HG02763 (cell line): Measurements from ENCODE around the gene FCRLA.
"Not testable (repeated sequence)": the region's sequence is repeated elsewhere in the genome, so short reads cannot be mapped to it uniquely, and the experiment has no call there.

Experiments
- ATAC-seq: cut with Tn5 transposase; IDR thresholded peaks from one replicate; pipeline ENCODE4 v1.9.1; 2021; ENCODE audit warnings: mild to moderate bottlenecking, moderate library complexity; ENCODE audit not compliant: unreplicated experiment

FCRLA gene

DNA sequence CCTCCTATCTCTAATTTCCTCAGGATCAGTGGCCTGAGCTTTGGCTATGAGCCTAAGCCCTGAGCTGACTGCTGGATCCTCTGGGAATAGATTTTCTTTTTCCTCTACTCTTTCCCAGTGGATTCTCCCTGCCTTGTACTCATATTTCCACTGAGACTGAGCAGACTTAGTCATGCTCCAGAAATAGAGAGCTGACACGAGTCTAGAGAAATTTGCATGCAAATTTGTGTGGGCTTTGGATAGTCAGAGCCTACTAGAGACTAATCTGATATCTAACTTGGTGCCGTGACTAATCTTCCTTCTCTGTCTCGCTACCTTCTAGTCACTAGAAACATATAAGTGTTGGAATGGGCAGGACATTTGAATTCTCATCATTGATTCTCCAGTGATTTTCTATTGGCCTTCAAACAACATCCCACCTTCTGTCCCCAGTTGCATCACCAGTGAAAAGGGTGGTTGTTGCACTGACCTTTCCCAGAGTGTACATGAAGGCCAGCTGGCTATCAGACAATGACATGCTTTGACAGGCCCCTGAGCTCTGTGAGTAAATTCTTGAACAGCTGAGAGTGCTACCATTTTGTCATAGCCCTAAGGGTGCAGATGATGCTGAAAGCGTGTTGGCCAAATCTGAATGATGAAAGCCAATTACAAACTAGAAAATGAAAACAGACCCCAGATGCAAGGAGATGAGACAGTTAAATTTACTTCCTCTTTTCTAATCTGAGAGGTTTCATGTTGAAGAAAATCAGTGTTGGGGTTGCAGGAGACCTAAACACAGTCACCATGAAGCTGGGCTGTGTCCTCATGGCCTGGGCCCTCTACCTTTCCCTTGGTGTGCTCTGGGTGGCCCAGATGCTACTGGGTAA lies at the start of gene FCRLA:
Gene FCRLA, plus strand, starts transcription at position 748 of the 866 bp plus-strand sequence. Its CDS starts 36 bp downstream, at position 784.
- ATAC-seq = peak; percentile 50

DNA sequence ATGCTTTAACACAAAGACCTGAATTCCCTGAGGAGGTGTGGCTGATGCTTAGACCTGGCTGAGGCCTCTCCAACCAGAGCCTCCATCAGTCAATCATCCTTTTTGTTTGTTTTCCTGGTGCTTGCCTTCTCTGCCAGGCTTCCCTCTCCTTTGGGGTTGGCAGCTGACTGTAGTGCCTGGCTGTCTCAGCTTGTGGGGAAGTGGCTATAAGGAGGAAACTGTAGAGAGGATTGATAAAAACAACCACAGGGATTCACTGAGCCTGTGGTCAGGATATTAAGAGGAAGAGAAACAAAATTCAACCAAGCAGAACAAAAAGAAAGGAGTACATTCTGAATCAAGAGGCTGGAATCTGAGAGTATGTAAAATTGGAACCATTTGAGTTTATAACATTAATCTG lies 48.5 kb upstream of the FCRLA start:
- not testable (repeated sequence) for ATAC-seq

DNA sequence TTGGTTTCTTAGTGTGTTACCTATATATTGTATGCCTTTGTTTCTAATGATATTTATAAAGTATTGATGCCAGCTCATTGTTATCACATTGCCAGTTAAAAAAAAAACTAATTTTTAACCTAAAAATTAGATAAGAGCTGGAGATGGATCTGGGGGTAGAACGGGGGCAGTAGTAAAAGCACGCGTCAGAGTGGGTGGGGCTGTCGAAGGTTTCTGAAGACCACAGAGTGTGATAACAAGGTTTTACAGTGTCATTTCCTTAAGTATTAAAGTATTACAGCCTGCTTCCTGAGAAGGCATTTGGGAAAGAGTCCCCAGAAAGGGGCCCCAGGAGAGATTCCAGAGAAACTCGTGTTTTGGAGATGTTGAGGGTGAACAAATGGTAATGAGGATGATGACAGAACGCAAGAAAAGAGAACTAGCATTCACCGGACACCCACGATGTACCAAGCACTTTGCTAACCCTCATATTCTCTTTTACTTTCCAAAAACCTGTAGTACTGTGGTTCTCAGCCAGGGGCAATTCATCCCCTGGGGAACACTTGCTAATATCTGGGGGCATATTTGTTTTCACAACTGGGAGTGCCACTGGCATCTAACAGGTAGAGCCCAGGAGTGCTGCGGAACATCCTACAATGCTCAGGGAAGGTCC lies 45.2 kb upstream of the FCRLA start:
- ATAC-seq = not testable (repeated sequence)

DNA sequence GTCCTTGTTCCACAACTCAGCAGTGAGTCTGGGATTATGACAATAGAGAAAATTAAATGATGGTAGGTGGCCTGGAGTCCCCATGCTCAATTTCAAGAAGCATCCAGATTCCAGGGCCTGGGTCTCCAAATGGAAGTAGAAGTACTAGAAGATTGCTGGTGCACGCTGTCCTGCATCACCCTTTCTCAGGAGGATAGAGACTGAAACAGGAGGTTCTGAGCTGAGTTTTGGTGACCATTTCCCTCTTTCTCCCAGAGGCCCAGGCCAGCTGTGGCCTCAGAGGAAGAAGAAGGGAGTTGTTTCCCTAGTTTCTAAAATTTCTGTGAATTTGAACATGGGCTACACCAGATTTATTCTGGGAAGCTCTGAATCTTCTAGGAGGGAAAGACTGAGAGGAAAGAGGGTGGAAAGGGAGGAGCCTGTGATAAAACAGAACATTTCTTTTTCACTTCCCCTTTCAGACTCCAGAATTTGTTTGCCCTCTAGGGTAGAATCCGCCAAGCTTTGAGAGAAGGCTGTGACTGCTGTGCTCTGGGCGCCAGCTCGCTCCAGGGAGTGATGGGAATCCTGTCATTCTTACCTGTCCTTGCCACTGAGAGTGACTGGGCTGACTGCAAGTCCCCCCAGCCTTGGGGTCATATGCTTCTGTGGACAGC lies 44.2 kb upstream of the FCRLA start, which contains the start of gene FCGR2B:
Gene FCGR2B, plus strand, starts transcription at position 460 of the 656 bp plus-strand sequence. Its CDS starts 99 bp downstream, at position 559.
- peak; percentile 70 for ATAC-seq

DNA sequence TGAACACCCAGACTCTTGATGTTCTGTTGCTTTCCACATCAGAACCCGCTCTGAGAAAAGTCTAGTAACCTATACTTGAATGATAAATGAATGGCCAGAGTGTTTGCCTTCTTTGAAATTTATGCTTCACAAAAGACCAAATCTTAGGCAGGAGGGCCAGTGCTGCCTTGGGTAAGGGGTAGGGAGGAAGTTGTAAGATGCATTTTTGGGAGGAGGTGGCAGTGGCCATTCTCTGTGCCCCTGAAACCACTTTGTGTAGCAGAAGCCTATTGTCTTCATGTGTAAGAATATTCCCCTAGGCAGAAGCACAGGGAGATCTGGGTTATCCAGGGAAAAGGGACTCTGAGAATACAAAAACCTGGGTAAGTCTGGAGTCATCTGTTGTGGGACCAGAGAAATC lies 43.5 kb upstream of the FCRLA start:
- peak; percentile 13 for ATAC-seq

DNA sequence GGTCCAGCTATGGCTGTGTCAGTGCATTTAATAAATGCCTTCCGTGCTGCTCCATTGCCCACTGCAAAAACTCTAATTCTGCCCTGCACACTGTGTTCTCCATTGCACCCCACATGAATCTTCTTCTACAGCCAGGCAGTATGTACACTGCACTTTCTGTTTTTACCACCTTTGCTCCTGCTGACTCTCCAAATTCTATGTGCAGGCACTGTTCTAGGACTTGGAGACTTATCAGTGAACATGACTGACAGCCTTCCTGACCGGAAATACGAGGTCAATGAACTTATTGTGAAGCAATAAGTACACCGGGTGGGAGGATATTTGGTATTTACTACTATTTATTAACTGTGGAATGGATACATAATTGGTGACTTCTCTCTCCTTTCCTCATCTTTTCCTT lies 42.3 kb upstream of the FCRLA start:
- not testable (repeated sequence) for ATAC-seq

- not testable (repeated sequence) for ATAC-seq
Measured at GRCh38 chr1:161671045-161672020, 35.7 kb upstream of the FCRLA start.

DNA sequence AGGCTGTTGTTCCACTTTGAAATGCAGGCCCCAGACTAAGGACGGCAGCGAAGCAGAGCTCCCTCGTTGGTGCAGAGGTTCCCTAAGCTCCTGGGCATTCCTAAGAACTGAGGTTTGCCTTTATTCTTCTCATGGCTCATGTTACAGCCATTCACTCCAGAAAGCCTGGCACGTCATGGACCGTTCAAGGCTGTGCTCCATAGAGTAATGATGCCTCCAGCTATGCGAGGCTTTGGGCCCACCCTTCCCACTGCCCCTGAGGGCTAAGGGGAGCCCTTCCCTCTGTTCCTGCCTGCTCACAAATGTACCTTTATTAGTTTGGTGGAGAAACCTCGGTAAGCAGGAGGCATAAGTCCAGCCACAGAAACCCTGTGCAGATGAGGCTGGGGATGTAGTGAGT lies 33.6 kb upstream of the FCRLA start:
- ATAC-seq = not testable (repeated sequence)

DNA sequence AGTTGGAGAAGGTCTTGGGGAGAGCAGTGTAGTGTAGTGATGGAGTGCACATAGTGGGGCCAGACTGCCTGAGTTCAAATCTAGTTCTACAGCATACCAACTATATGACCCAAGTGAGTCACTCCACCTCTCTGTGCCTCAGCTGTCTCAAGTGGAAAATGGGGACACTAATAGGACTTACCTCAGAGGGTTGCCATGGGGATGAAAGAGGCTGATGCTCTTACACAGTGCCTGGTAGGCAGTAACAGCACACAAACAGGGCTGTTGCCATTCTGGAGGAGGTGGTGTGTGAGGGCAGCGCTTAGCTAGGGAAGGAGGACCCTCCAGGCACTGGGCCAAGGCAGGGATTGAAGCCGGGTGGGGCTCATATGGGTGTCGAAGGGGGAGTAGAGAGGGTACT lies 32.6 kb upstream of the FCRLA start:
- ATAC-seq = not testable (repeated sequence)

- not testable (repeated sequence) for ATAC-seq
Measured at GRCh38 chr1:161674908-161675307, 32.1 kb upstream of the FCRLA start.

DNA sequence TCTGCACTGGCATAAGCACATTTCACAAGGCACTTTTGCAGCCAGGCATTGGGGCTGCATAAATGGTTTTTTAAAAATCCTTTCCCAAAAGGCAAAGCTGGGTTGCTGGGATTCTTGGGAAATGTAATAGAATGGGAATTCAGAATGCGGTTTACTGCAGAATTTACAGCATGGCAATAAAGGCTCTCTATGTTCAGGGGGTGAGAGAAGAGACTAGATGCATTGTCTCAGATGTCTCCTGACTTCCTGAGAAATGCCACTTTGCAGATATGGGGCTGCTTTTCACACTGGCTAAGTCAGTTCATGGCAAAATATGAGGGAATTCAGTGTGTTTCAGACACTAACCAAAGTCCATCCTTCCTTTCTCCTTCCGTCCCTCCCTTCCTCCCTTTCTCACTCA lies 30.6 kb upstream of the FCRLA start:
- no peak for ATAC-seq

GRCh38 chr1:161676958-161677689 lies 29.9 kb upstream of the FCRLA start:
- ATAC-seq = no peak

DNA sequence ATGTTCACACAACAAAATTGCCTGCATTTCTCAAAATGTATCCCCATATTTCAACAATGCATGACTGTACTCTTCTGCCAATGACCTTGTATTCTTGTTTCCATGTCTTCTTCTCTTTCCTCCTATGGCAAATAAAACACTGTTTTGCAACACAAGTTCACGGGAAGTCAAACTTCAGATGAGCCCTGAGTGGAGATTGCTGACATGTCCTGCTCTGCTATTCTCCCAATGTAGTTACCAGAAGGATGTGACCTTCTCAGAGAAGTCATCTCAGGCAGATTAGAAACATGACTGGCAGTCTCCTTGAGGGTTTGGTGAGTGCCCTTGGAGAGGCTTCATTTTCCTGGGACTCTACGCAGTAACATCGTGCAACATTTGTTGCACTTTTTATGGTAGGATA lies 28.5 kb upstream of the FCRLA start:
- ATAC-seq = no peak

DNA sequence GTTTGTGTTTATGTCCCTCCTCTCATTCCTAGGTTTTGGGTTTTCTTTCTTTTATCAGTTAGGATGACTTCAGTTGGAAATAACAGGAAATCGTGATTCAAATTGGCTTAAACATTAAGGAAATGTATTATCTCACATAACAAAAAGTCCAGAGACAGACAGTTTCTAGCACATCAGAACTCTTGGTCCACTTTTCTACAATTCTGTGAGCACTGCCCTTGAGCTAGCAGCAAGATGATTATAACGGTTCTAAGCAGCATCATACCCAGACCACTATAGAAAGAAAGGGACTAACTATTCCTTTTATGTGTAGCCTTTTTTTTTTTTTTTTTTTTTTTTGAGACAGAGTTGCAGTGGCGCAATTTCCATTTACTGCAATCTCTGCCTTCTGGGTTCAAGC lies 25.1 kb upstream of the FCRLA start:
- no peak for ATAC-seq

- ATAC-seq = no peak
Measured at GRCh38 chr1:161688946-161689345, 18.1 kb upstream of the FCRLA start.

GRCh38 chr1:161691846-161692245 lies 15.2 kb upstream of the FCRLA start:
- ATAC-seq = no peak

DNA sequence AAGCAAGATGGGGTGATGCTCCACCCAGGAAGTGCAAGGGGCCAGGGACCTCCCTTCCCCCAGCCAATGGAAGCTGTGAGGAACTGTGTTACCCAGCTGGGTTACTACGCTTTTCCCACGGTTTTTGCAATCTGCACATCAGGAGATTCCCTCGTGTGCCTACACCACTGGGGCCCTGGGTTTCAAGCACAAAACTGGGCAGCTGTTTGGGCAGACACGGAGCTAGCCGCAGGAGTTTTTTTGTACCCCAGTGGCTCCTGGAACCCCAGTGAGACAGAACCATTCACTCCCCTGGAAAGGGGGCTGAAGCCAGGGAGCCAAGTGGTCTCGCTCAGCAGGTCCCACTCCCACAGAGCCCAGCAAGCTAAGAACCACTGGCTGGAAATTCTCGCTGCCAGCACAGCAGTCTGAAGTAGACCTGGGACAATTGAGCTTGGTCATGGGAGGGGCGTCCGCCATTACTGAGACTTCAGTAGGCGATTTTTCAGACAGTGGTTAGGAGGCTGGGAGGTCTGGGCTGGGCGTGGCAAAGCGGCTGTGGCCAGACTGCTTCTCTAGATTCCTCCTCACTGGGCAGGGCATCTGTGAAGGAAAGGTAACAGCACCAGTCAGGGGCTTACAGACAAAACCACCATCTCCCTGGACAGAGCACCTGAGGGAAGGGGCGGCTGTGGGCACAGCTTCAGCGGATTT lies 13.9 kb upstream of the FCRLA start:
- ATAC-seq = not testable (repeated sequence)

GRCh38 chr1:161698302-161698701 lies 8.7 kb upstream of the FCRLA start:
- ATAC-seq = not testable (repeated sequence)

GRCh38 chr1:161702250-161702649 lies 4.8 kb upstream of the FCRLA start:
- ATAC-seq = no peak
